ENCODE results near the gene LINGO1.

LINGO1 gene

DNA sequence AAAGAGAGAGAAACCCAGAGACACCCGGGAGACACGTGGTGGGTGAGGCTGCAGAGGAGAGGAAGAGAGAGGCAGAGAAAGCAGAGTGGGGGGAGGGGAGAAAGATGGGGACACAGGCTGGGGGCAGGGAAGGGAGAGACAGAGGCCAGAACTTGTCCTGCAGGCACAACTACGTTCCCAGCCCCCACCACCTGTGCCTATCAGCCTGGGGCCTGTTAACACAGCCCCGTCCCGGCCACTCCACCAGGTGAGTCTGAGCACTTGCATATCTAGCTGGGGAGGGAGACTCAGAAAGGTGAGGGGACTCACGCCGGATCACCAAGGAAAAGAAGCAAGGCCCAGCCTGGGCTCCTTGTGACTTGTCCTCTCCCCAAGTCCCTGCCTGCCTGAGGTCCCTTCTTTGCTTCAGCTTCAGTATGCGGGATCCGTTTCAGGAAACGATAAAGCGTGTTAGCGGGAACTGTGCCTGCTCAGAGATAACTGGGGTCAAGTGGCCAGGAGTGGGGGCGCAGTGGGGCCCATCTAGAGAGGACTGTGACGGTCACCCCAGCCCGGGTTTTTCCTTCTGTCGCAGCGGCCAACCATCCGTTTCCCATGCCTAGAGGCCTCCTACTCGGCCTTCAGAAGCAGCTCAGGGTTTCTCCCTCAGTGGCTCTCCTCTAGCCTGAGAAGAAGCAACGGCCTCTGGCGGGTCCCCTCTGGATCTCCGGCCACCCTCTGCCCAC is 10.3 kb downstream of the LINGO1 start:
- TF ChIP-seq, protein P1, sequence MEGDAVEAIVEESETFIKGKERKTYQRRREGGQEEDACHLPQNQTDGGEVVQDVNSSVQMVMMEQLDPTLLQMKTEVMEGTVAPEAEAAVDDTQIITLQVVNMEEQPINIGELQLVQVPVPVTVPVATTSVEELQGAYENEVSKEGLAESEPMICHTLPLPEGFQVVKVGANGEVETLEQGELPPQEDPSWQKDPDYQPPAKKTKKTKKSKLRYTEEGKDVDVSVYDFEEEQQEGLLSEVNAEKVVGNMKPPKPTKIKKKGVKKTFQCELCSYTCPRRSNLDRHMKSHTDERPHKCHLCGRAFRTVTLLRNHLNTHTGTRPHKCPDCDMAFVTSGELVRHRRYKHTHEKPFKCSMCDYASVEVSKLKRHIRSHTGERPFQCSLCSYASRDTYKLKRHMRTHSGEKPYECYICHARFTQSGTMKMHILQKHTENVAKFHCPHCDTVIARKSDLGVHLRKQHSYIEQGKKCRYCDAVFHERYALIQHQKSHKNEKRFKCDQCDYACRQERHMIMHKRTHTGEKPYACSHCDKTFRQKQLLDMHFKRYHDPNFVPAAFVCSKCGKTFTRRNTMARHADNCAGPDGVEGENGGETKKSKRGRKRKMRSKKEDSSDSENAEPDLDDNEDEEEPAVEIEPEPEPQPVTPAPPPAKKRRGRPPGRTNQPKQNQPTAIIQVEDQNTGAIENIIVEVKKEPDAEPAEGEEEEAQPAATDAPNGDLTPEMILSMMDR (IDR thresholded peaks at IDR 0.05; ENCODE audit: low read depth, low read length), result no peak
- H3K4me3 ChIP-seq (ENCODE audit: low read depth, low read length), result no peak overlapping the region

DNA sequence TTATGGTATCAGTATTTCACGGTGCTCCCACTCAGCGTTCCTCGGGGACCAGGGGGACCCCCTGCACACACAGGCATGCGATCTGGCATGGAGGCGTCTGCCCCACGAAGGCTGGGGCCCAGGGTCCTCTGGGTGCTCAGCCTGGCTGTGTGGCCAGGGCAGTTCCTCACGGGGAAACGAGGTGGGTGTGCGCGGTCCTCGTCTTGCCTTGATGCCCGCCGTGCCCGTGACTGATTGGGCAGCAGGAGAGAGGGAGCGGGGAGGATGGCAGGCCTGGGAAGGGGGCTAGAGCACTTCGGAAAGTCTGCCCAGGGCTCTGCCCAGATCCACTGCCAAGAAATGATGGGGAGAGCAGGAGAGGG is 10.9 kb downstream of the LINGO1 start:
- TF ChIP-seq, protein P1 (IDR thresholded peaks at IDR 0.05; ENCODE audit: low read depth, low read length), result no peak
- H3K4me3 ChIP-seq (ENCODE audit: low read depth, low read length), result no peak overlapping the region

DNA sequence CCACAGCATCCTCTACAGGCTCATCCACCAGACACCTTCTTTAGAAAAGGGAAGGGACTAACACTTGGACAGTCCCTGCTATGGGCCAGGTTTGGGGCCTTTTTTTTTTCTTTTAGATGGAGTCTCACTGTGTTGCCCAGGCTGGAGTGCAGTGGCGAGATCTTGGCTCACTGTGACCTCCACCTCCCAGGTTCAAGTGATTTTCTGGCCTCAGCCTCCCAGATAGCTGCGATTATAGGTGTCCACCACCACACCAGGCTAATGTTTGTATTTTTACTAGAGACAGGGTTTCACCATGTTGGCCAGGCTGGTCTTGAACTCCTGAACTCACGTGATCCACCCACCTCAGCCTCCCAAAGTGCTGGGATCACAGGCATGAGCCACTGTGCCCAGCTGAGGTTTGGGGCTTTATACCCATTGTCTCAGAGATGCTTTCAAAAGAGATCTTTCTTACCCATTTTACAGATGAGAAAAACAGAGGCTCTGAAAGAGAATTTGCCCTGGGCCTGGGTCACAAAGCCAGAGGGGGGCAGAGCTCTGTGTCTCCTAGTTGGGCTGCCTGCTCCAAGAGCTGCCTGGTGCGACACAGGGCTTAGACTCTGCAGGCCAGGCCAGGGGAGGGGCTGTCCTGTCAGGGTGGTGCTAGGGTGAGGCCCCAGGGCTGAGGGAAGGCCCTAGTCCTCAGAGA is 11.6 kb downstream of the LINGO1 start:
- TF ChIP-seq, protein P1 (IDR thresholded peaks at IDR 0.05; ENCODE audit: low read depth, low read length), result no peak
- H3K4me3 ChIP-seq (ENCODE audit: low read depth, low read length), result no peak overlapping the region

DNA sequence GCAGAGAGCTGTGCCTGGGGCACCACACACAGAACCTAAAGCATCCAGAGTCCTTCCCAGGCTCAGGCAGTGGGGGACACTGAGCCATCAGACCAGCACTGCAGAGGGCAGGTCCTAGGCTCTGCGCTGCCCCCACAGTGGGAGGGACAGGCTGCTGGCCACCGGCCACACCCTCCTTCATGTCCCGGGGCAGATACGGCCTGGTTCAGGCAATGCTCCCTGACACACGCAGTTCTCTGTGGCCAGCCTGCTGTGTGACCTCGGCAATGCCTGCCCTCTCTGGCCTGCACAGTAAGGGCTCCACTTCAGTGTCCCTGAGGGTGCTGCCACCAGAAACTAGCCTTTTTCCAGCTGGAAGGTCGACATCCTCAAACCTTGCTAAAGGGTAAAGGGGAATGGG is 12.4 kb downstream of the LINGO1 start:
- H3K4me3 ChIP-seq (ENCODE audit: low read depth, low read length), result no peak overlapping the region
- TF ChIP-seq, protein P1 (IDR thresholded peaks at IDR 0.05; ENCODE audit: low read depth, low read length), result no peak

DNA sequence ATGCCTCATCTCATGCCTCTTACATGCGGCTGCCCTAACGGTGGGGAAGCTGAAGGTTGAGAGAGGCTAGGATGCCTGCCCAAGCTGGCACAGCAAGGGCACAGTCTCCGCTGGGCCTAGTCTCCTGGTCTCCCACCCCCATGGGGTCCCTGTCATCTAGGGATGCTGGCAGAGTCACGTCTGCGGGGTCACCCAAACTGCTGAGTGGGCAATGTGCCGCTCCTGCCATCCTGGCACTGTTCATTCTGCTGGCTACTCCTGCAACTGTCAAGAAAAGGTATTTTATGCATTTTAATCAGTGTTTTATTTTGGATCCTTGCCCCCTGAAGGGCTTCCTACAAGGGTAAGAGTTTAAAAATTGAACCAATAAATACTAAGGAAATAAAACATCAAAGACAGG is 12.8 kb downstream of the LINGO1 start:
- TF ChIP-seq, protein P1 (IDR thresholded peaks at IDR 0.05; ENCODE audit: low read depth, low read length), result no peak
- no peak overlapping the region for H3K4me3 ChIP-seq (ENCODE audit: low read depth, low read length)

DNA sequence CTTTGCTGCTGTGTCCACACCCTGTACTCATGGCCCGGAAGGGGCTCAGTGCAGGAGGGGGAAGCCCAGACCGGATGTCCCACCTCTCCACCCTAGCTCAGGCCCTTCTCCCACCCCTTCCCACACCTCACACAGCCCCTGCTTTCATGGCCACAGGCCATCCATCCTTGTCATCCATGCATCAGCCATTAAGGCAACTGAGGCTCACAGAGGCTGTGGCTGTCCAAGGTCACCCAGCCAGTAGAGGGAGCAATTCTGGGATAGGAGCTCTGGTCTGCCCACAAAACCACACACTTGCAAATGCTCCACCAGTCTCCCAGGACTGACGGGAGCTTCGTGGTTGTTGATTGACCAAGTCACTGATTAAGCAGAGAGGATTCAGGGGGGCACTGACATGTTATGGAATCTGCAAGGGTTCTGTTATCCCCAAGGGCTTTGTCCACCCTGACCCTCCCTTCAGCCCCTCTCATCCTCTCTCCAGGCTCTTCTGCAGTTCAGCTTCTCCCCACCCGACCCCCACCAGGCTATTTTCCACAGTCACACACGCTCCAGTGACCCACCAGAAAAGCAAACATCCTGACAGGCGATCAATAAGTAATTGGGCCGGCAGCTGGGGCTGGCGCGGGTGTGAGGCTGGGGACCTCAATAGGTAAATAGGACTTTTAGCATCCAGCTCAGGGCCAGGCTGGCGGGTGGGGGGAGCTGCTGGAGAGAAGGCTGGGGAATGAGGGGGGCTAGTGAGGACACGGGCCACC is 15.1 kb downstream of the LINGO1 start:
- TF ChIP-seq, protein P1 (IDR thresholded peaks at IDR 0.05; ENCODE audit: low read depth, low read length), result peak; percentile 39
- H3K4me3 ChIP-seq (ENCODE audit: low read depth, low read length), result no peak overlapping the region

DNA sequence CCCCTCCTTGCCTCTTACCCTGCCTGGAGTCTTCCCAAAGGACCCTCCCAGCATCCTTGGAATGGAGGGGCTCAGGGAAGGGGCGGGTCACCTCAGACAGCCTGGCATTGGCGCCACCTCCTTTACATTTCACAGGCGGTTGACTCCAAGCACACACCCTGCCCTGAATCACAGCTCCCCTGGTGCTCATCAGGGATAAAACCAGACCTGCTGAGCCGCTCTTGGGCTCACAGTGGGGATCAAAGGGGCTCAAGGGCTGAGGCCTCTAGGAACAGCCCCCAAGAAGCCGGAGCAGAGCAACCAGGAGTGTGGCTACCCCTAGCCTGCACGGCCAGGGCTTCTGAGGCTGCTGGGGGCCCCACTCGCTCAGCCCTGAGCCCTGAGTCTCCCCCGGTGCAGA is 16.6 kb downstream of the LINGO1 start:
- no peak overlapping the region for H3K4me3 ChIP-seq (ENCODE audit: low read depth, low read length)
- TF ChIP-seq, protein P1 (IDR thresholded peaks at IDR 0.05; ENCODE audit: low read depth, low read length), result no peak
